Heart left ventricle (tissue), 13 donors: ENCODE measurements around the gene TENM3.

Source experiments
- CTCF ChIP-seq, 12 donors: fragments of 200-600 bp; sonication (generic) in 4 of 12; IDR thresholded peaks; one replicate each; pipeline versions ENCODE4 v1.5.0 to v1.8.0; 2018 to 2022; ENCODE audit warnings: antibody characterized with exemption in 12 of 12, mild to moderate bottlenecking in 5 of 12
- POLR2A ChIP-seq, 2 donors: fragments of 450-650 bp; IDR thresholded peaks; one replicate each; pipeline ENCODE4 v1.6.1; 2017; ENCODE audit warnings: antibody characterized with exemption in 2 of 2, mild to moderate bottlenecking in 2 of 2, moderate library complexity in 2 of 2
- donor health status: ischemic (EF 13 %, LVEDD 7.1; RV severe dilation, severe dysfunction).
- donor health status: DM: no; HTN: yes; CAD: no.
- donor health status: DM: no; HTN: no; CAD: no.
- donor health status: ischemic (EF 25% LVEDD 6.9; RV normal size, moderate dysfunction).
- donor health status: ischemic (EF 25% LVEDD 5.7; RV mildly dilated, moderate dysfunction).
- donor health status: ischemic (EF 35%, LVEDD 5.7; RV mildly dilated, moderate dysfunction).
- donor health status: nonischemic (EF 11% LVEDD 7.7; RV severe dilation, severe dysfunction).
- donor health status: DM: yes; HTN: yes; CAD: no.
- donor health status: PGD.
- donor health status: ischemic (EF 29% LVEDD 5.4; RV normal size, mild dysfunction).
- donor health status: nonischemic (EF 23%, LVEDD 6.1; RV moderate dilation, normal function).

- TF ChIP-seq CTCF (IDR thresholded peaks at IDR 0.05) (no peak), POLR2A (IDR thresholded peaks at IDR 0.05) (no peak)
Observed at GRCh38 chr4:182483685-182484084, 240.5 kb downstream of the TENM3 start.
